ENCODE results near the gene BLVRB. TPM values are rescaled to one million over a fixed set of nuclear protein-coding genes. Genes with fewer than 3 reads are reported as not detected.
A peak's percentile ranks its signal among the peaks of the same experiment; 100 is the strongest.

Gene BLVRB
- total and polyA plus RNA-seq, 9 of the 15 experiments (the other 6 are each of a cell fraction or from before 2014, with no cell fraction given): 81.1 to 749 (median 331) TPM

DNA sequence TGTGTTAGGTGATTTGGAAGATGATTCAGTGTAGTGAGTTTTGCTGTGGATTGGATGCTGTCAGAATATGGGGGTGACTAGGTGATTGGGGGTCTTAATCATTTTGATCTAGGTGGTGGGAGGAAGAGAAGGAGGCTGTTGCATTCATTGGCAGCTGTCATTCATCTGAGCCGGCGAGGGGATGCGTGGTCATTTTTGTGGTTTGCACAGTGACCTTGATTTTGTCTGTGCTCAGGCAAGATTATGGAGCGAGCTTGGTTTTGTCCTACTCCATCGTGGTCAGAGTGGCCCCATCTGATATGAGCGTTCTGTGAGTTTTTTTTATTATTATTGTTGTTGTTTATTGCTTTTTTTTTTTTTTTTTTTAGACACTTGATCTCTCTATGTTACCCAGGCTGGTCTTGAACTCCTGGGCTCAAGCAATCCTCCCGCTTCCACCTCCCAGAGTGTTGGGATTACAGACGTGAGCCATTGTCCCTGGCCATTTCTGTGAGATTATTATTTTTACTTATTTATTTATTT is 43.3 kb upstream of the BLVRB start (continued):
- TF ChIP-seq, protein P1, sequence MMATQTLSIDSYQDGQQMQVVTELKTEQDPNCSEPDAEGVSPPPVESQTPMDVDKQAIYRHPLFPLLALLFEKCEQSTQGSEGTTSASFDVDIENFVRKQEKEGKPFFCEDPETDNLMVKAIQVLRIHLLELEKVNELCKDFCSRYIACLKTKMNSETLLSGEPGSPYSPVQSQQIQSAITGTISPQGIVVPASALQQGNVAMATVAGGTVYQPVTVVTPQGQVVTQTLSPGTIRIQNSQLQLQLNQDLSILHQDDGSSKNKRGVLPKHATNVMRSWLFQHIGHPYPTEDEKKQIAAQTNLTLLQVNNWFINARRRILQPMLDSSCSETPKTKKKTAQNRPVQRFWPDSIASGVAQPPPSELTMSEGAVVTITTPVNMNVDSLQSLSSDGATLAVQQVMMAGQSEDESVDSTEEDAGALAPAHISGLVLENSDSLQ (IDR thresholded peaks at IDR 0.05): peak; percentile 91
- TF ChIP-seq, protein P2, sequence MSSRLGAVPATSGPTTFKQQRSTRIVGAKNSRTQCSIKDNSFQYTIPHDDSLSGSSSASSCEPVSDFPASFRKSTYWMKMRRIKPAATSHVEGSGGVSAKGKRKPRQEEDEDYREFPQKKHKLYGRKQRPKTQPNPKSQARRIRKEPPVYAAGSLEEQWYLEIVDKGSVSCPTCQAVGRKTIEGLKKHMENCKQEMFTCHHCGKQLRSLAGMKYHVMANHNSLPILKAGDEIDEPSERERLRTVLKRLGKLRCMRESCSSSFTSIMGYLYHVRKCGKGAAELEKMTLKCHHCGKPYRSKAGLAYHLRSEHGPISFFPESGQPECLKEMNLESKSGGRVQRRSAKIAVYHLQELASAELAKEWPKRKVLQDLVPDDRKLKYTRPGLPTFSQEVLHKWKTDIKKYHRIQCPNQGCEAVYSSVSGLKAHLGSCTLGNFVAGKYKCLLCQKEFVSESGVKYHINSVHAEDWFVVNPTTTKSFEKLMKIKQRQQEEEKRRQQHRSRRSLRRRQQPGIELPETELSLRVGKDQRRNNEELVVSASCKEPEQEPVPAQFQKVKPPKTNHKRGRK (tag; IDR thresholded peaks at IDR 0.05): no peak
- TF ChIP-seq TOE1 (IDR thresholded peaks at IDR 0.05; ENCODE audit: borderline replicate concordance) (no peak), TOE1 (CRISPR knock-in tag; IDR thresholded peaks at IDR 0.05; ENCODE audit: borderline replicate concordance, low read depth) (no peak), ZNF347 (CRISPR knock-in tag; IDR thresholded peaks at IDR 0.05; ENCODE audit: low read depth) (no peak), RCOR1 (IDR thresholded peaks at IDR 0.05; ENCODE audit: borderline replicate concordance in 1 of 2, low read depth in 2 of 2, low read length in 2 of 2) (peak in 1 of 2 experiments; percentile 87; a peak in 2 of 4 replicates), NR4A1 (CRISPR knock-in tag; IDR thresholded peaks at IDR 0.05) (no peak), NR4A1 (tag; IDR thresholded peaks at IDR 0.05) (no peak), POLR3G (IDR thresholded peaks at IDR 0.05; ENCODE audit: extremely low read depth, insufficient read length, insufficient replicate concordance) (no peak), NCOA6 (IDR thresholded peaks at IDR 0.05) (no peak), ZNF140 (CRISPR knock-in tag; IDR thresholded peaks at IDR 0.05) (no peak), ARID2 (IDR thresholded peaks at IDR 0.05) (no peak), CBFA2T2 (conservative IDR thresholded peaks at IDR 0.05) (peak; percentile 40; the same call in 1 of the 2 replicates), RFX5 (IDR thresholded peaks at IDR 0.05; ENCODE audit: low read depth, low read length) (no peak), MAFF (IDR thresholded peaks at IDR 0.05; ENCODE audit: low read length) (no peak), ILK (tag; IDR thresholded peaks at IDR 0.05; ENCODE audit: borderline replicate concordance, low read depth) (no peak), MEIS2 (IDR thresholded peaks at IDR 0.05; ENCODE audit: partially characterized antibody) (peak; percentile 83), ADNP (tag; IDR thresholded peaks at IDR 0.05) (no peak), HNRNPUL1 (IDR thresholded peaks at IDR 0.05; ENCODE audit: low read length) (no peak)
- TF ChIP-seq, protein P3, sequence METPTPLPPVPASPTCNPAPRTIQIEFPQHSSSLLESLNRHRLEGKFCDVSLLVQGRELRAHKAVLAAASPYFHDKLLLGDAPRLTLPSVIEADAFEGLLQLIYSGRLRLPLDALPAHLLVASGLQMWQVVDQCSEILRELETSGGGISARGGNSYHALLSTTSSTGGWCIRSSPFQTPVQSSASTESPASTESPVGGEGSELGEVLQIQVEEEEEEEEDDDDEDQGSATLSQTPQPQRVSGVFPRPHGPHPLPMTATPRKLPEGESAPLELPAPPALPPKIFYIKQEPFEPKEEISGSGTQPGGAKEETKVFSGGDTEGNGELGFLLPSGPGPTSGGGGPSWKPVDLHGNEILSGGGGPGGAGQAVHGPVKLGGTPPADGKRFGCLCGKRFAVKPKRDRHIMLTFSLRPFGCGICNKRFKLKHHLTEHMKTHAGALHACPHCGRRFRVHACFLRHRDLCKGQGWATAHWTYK (CRISPR knock-in tag; IDR thresholded peaks at IDR 0.05): no peak
- TF ChIP-seq, protein P4, sequence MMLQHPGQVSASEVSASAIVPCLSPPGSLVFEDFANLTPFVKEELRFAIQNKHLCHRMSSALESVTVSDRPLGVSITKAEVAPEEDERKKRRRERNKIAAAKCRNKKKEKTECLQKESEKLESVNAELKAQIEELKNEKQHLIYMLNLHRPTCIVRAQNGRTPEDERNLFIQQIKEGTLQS (IDR thresholded peaks at IDR 0.05): no peak
- TF ChIP-seq, protein P4 (CRISPR knock-in tag; conservative IDR thresholded peaks at IDR 0.05): no peak

Data from K562 (cell line).